ENCODE data around the gene BICRAL. TPM values are rescaled to one million over a fixed set of nuclear protein-coding genes. Genes with fewer than 3 reads are reported as not detected.
A peak's percentile ranks its signal among the peaks of the same experiment; 100 is the strongest.

The BICRAL gene
- polyA plus RNA-seq, 1 donor: 13.0 TPM

DNA sequence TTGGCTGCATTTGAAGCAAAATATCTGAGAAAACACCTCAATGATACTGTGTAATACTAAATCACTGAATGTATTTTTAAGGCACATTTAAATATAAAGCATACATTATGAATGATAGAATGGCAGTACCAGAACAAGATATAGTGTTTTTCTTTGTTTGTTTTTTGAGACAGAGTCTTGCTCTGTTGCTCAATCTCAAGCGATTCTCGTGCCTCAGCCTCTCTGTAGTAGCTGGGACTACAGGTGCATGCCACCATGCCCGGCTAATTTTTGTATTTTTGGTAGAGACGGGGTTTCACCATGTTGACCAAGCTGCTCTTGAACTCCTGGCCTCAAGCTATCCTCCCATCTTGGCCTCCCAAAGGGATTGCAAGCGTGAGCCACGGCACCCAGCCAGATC, 2.3 kb upstream of the BICRAL start:
- Histone ChIP-seq H3K27me3 (ENCODE audit: control insufficient read depth, insufficient read depth, low read length) (no peaks in the 10 kb centered on the region), H3K4me3 (ENCODE audit: low read length) (no peak overlapping the region), H3K9me3 (ENCODE audit: control insufficient read depth, low read depth, low read length) (no peaks in the 10 kb centered on the region), H3K27ac (ENCODE audit: low read length) (no peak overlapping the region), H3K36me3 (ENCODE audit: control insufficient read depth, insufficient read depth, low read length) (no peaks in the 10 kb centered on the region), H3K4me1 (ENCODE audit: control insufficient read depth, insufficient read depth, low read length) (peaks cover 8% of the 10 kb centered on the region)
- no CpG with 5 or more reads among the region's 6 CpGs for WGBS (ENCODE audit: insufficient coverage, low lambda C conversion rate)
- DNase-seq: no peak

DNA sequence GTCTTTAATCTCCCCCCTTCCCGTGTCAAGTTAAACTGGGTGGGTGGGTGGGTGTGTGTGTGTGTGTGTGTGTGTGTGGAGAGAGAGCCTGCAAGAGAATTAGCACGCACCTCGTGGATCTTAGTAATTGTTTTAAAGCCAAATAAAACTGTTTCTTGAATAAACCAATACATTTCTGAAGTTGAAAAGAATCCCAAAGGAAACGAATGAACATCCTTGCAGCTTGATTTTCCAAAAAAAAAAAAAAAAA, 381 bp upstream of the BICRAL start:
- peaks cover 14% of the 10 kb centered on the region for H3K4me1 ChIP-seq (ENCODE audit: control insufficient read depth, insufficient read depth, low read length)
- peak overlapping the region; percentile 55 for H3K27ac ChIP-seq (ENCODE audit: low read length)
- H3K27me3 ChIP-seq (ENCODE audit: control insufficient read depth, insufficient read depth, low read length): no peaks in the 10 kb centered on the region
- H3K9me3 ChIP-seq (ENCODE audit: control insufficient read depth, low read depth, low read length): no peaks in the 10 kb centered on the region
- WGBS (ENCODE audit: insufficient coverage, low lambda C conversion rate): no CpG with 5 or more reads among the region's 4 CpGs
- DNase-seq: no peak
- H3K4me3 ChIP-seq (ENCODE audit: low read length): peak overlapping the region; percentile 97
- no peaks in the 10 kb centered on the region for H3K36me3 ChIP-seq (ENCODE audit: control insufficient read depth, insufficient read depth, low read length)

DNA sequence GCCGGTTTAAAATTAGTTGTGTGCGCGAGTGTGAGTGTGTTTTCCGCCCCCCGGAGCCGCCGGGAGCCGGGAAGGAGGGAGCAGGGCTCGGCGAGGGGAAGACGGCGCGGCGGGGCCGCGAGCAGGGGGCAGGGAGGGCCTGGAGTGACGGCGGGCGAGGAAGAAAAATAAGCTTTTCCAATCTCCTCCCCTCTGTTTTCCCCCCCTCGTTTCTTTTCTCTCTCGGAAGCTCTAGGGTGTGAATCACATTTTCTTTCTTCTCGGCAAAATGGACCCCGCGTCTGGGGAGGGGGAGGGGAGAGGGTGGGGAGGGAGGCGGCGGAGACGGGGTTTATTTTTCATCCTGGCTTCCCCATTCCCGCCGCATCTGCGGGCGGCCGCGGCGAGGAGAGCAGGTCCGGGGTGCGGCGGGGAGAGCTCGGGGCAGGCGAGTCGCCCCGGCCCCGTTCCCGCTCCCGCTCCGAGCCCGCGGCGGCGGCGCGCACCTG, 881 bp downstream of the BICRAL start:
- H3K36me3 ChIP-seq (ENCODE audit: control insufficient read depth, insufficient read depth, low read length): no peaks in the 10 kb centered on the region
- peaks cover 14% of the 10 kb centered on the region for H3K4me1 ChIP-seq (ENCODE audit: control insufficient read depth, insufficient read depth, low read length)
- H3K4me3 ChIP-seq (ENCODE audit: low read length): peak overlapping the region; percentile 97
- peak overlapping the region; percentile 98 for H3K27ac ChIP-seq (ENCODE audit: low read length)
- 0% methylated on average over 2 of the region's 51 CpGs for WGBS (ENCODE audit: insufficient coverage, low lambda C conversion rate)
- no peaks in the 10 kb centered on the region for H3K9me3 ChIP-seq (ENCODE audit: control insufficient read depth, low read depth, low read length)
- DNase-seq: peak; percentile 63 to 81
- no peaks in the 10 kb centered on the region for H3K27me3 ChIP-seq (ENCODE audit: control insufficient read depth, insufficient read depth, low read length)

DNA sequence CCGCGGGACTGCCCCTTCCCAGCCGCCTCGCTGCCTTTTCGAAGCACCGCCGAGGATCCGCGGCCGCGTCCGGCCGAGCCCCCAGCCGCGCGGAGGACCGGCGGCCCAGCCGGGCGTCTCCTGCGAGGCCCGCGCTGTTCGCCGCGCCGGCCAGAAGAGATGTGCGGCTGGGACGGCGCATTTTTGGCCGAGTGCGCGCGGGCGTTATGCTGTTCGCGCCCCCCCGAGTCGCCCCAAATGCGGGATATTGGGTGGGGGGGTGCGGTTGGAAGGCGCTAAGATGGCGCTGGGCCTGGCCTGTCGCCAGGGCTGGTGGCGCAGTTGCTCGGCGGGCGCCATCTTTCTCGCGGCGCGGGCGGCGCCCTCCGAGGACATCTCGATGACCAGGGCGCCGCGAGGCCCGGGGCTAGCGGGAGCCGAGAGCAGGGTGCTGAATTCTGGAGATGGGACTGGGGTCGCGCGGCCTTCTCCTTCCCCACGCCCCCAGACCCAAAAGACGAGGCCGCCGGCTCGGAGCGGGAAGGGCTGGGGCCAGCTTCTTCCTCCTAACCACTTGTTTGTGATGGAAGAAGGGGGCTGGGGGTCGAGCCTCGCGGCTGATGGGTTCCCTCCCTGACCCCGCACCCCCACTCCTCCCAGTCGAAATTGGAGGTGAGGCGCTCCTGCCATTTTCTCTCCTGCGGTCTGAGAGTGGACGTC, 1.5 kb downstream of the BICRAL start:
- DNase-seq: peak; percentile 70 to 84
- Histone ChIP-seq H3K27ac (ENCODE audit: low read length) (peak overlapping the region; percentile 98), H3K4me1 (ENCODE audit: control insufficient read depth, insufficient read depth, low read length) (peaks cover 14% of the 10 kb centered on the region), H3K4me3 (ENCODE audit: low read length) (peak overlapping the region; percentile 97), H3K9me3 (ENCODE audit: control insufficient read depth, low read depth, low read length) (no peaks in the 10 kb centered on the region), H3K27me3 (ENCODE audit: control insufficient read depth, insufficient read depth, low read length) (no peaks in the 10 kb centered on the region), H3K36me3 (ENCODE audit: control insufficient read depth, insufficient read depth, low read length) (no peaks in the 10 kb centered on the region)
- no CpG with 5 or more reads among the region's 79 CpGs for WGBS (ENCODE audit: insufficient coverage, low lambda C conversion rate)

DNA sequence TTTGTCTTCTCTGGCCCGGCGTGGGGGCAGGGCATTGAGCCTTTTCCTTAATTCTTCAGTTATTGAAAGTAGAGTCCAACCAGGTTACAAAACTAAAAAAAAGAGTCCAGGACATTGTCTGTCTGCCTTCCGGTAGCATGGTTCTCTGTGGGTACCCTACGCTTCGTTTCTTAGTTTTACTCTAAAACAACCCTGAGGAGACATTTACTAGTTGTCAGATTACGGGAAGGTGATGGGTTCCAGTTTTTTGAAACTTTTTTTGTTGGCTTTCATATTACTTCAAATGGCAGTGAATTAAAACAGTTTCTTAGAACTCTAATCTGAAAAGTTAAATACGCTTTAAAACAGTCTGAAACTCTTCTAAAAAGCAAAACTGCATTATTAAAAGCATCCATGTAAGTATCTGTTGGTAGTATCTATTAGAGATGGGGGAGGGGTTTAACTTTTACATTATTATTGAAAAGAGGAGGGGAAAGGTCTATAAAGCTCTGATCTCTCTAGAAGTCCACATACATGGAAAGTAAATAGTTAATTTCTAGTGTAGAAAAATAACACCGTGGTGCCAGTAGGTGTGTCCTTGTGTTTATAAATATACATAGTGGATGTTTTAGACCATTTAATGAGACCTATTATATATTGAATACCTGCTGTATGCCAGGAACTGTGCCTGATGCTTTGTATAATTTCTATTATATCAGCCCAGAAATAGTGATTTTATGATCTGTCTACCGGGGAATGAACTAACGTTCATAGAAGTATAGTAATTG, 2.2 kb downstream of the BICRAL start:
- Histone ChIP-seq H3K9me3 (ENCODE audit: control insufficient read depth, low read depth, low read length) (no peaks in the 10 kb centered on the region), H3K36me3 (ENCODE audit: control insufficient read depth, insufficient read depth, low read length) (peaks cover 4% of the 10 kb centered on the region), H3K27ac (ENCODE audit: low read length) (peak overlapping the region; percentile 98), H3K4me3 (ENCODE audit: low read length) (peak overlapping the region; percentile 97), H3K27me3 (ENCODE audit: control insufficient read depth, insufficient read depth, low read length) (no peaks in the 10 kb centered on the region), H3K4me1 (ENCODE audit: control insufficient read depth, insufficient read depth, low read length) (peaks cover 12% of the 10 kb centered on the region)
- 0% methylated on average over 1 of the region's 10 CpGs for WGBS (ENCODE audit: insufficient coverage, low lambda C conversion rate)
- DNase-seq: no peak

DNA sequence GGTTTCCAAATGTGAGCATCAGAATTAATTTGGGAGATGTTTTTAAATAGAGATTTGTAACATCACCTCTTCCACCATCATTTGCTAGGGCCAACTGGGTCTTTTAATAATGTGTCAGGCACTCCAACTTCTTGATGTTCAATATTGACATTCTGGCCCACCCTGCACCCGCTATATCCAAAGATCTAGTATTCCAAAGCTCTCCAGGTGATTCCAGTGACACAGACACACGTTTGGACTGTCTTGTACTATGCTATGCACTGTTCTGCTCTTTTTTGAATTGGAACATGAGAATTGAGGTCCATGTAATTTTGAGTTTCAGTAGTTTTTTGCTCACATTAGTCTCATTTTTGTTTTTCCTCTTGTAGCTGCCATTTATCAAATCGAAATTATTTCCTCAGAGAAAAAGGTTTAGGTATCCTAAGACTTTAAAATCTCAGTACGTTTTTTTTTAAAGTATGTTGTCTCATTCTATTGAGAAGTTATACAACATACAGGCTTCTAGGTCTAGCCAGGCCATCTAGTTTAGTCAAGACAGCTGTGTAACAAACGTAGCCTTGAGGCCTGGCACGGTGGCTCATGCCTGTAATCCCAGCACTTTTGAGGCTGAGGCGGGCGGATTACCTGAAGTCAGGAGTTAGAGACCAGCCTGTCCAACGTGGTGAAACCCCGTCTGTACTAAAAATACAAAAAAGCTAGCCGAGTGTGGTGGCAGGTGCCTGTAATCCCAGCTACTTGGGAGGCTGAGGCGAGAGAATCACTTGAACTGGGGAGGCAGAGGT, 3.1 kb downstream of the BICRAL start:
- H3K27me3 ChIP-seq (ENCODE audit: control insufficient read depth, insufficient read depth, low read length): no peaks in the 10 kb centered on the region
- 77% methylated on average over 2 of the region's 12 CpGs for WGBS (ENCODE audit: insufficient coverage, low lambda C conversion rate)
- H3K4me3 ChIP-seq (ENCODE audit: low read length): peak overlapping the region; percentile 97
- H3K9me3 ChIP-seq (ENCODE audit: control insufficient read depth, low read depth, low read length): no peaks in the 10 kb centered on the region
- no peak for DNase-seq
- peaks cover 4% of the 10 kb centered on the region for H3K36me3 ChIP-seq (ENCODE audit: control insufficient read depth, insufficient read depth, low read length)
- peaks cover 6% of the 10 kb centered on the region for H3K4me1 ChIP-seq (ENCODE audit: control insufficient read depth, insufficient read depth, low read length)
- peak overlapping the region; percentile 98 for H3K27ac ChIP-seq (ENCODE audit: low read length)

DNA sequence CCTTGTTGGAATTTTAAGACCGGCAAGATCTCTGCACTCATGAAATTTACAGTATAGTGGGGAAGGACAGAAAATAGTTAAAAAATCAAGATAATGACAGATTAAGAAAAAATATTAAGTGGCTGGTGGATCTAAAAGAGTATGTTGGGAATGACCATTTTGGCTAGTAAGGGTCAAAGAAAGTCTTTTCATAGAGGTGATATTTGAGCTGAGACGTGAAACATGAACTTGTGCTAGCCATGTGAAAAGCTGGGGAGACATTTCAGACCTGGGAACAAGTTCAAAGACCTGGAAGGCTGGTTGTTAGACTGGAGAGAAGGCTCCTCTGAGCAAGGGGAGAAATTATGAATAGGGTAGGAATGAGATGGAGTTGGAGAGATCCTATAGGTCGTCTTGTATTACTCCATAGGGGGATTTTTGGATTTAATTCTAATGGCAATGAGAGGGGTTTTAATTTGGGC, 4.7 kb downstream of the BICRAL start:
- no peaks in the 10 kb centered on the region for H3K9me3 ChIP-seq (ENCODE audit: control insufficient read depth, low read depth, low read length)
- 91% methylated on average over 1 of the region's 3 CpGs for WGBS (ENCODE audit: insufficient coverage, low lambda C conversion rate)
- H3K36me3 ChIP-seq (ENCODE audit: control insufficient read depth, insufficient read depth, low read length): peaks cover 6% of the 10 kb centered on the region
- DNase-seq: no peak
- H3K27me3 ChIP-seq (ENCODE audit: control insufficient read depth, insufficient read depth, low read length): no peaks in the 10 kb centered on the region
- H3K27ac ChIP-seq (ENCODE audit: low read length): no peak overlapping the region
- H3K4me3 ChIP-seq (ENCODE audit: low read length): no peak overlapping the region
- H3K4me1 ChIP-seq (ENCODE audit: control insufficient read depth, insufficient read depth, low read length): peaks cover 6% of the 10 kb centered on the region

DNA sequence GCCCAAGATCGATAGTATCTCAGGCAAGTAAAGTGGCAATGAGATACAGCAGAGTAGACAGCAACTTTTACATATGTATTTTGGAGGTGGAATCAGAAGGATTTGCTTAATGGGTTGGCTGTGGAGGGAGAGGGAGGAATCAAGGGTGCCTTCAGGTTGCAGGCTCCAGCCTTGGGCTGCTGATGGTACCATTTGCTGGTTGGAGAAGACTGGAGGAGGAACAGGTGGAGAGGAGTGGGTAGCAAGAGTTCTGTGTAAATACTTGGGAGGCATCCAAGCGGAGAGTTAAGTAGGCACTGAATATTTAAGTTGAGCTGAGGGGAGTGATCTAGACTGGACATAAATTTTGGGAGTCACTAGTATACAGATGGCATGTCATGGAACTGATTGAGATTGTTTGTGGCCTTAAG, 5.2 kb downstream of the BICRAL start:
- H3K27ac ChIP-seq (ENCODE audit: low read length): no peak overlapping the region
- DNase-seq: no peak
- H3K4me3 ChIP-seq (ENCODE audit: low read length): no peak overlapping the region
- no peaks in the 10 kb centered on the region for H3K27me3 ChIP-seq (ENCODE audit: control insufficient read depth, insufficient read depth, low read length)
- H3K4me1 ChIP-seq (ENCODE audit: control insufficient read depth, insufficient read depth, low read length): peaks cover 6% of the 10 kb centered on the region
- peaks cover 6% of the 10 kb centered on the region for H3K36me3 ChIP-seq (ENCODE audit: control insufficient read depth, insufficient read depth, low read length)
- WGBS (ENCODE audit: insufficient coverage, low lambda C conversion rate): no CpG with 5 or more reads among the region's 2 CpGs
- no peaks in the 10 kb centered on the region for H3K9me3 ChIP-seq (ENCODE audit: control insufficient read depth, low read depth, low read length)

DNA sequence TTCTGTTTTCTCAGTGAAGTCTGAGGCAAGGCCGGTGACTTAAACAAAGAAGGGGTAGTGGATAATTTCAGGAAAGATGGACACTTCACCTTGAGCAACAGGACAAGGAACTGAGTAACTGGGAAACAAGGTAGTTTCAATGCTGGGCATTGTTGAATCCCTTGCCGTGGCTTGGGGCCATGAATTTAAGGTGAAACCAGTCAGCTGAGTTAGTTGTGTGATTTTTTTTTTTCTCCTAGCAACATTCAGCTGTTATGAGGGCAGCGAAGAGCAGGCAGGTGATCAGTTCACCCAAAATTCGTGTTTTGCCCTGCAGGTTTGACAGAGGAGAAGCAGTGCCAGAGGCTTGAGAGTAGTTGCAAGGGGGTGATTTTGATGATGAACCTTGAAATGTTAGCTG, 6.8 kb downstream of the BICRAL start:
- no peak overlapping the region for H3K4me3 ChIP-seq (ENCODE audit: low read length)
- H3K4me1 ChIP-seq (ENCODE audit: control insufficient read depth, insufficient read depth, low read length): peaks cover 6% of the 10 kb centered on the region
- no peaks in the 10 kb centered on the region for H3K9me3 ChIP-seq (ENCODE audit: control insufficient read depth, low read depth, low read length)
- 50% methylated on average over 1 of the region's 4 CpGs for WGBS (ENCODE audit: insufficient coverage, low lambda C conversion rate)
- H3K36me3 ChIP-seq (ENCODE audit: control insufficient read depth, insufficient read depth, low read length): peaks cover 6% of the 10 kb centered on the region
- H3K27me3 ChIP-seq (ENCODE audit: control insufficient read depth, insufficient read depth, low read length): no peaks in the 10 kb centered on the region
- H3K27ac ChIP-seq (ENCODE audit: low read length): no peak overlapping the region
- no peak for DNase-seq

DNA sequence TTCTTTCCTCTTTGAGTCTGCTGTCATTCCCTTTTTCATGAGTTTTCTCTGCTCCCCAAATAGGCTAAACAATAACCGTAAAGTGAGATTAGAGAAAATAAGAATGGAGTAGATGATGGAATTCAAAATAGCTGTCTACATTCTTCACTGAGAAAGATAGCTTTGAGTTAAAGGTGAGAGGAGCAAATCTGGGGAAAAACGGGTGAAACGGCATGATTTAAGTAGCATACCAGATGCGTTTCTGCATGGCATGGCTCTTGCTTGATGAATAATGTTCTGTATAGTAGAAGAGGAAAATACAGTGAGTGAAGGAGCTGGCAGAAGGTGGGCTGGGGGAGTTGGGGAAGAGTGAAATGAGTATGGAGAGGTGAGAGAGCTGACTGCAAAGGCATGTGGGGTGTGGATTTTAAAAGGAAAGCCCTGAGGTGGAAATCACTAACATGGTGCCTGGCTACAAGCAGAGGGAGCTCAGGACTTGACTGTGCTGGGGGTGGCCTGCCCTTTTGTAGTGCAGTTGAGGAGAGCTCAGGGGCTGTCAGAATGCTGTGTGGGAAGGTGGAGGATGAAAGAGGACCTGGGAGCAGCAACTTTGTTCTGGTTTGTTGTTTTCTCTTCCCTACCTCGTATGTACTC, 8.8 kb downstream of the BICRAL start:
- no peak overlapping the region for H3K4me3 ChIP-seq (ENCODE audit: low read length)
- H3K27ac ChIP-seq (ENCODE audit: low read length): no peak overlapping the region
- 83% methylated on average over 1 of the region's 5 CpGs for WGBS (ENCODE audit: insufficient coverage, low lambda C conversion rate)
- no peaks in the 10 kb centered on the region for H3K27me3 ChIP-seq (ENCODE audit: control insufficient read depth, insufficient read depth, low read length)
- H3K36me3 ChIP-seq (ENCODE audit: control insufficient read depth, insufficient read depth, low read length): peaks cover 6% of the 10 kb centered on the region
- DNase-seq: no peak
- H3K4me1 ChIP-seq (ENCODE audit: control insufficient read depth, insufficient read depth, low read length): peaks cover 3% of the 10 kb centered on the region
- no peaks in the 10 kb centered on the region for H3K9me3 ChIP-seq (ENCODE audit: control insufficient read depth, low read depth, low read length)
